Neural crest cell (in vitro differentiated cells): ENCODE results near the gene NALF2. TPM values are rescaled to one million over a fixed set of nuclear protein-coding genes. Genes with fewer than 3 reads are reported as not detected.

Source experiments
- DNase-seq: peaks from one replicate; pipeline ENCODE4 v3.0.0; 2021; ENCODE audit warnings: low read depth, mixed read lengths, low spot score
- H3K27ac Mint-ChIP-seq: one replicate; pipeline ENCODE4 v1.8.0; 2021; ENCODE audit warnings: mild to moderate bottlenecking, mixed read lengths; ENCODE audit not compliant: unreplicated experiment
- H3K27me3 Mint-ChIP-seq: 2 replicates; pipeline ENCODE4 v1.8.0; 2021; ENCODE audit warnings: low read depth, mild to moderate bottlenecking, mixed read lengths
- H3K36me3 Mint-ChIP-seq: 2 replicates; pipeline ENCODE4 v1.8.0; 2021; ENCODE audit warnings: low read depth, mild to moderate bottlenecking, mixed read lengths
- H3K4me1 Mint-ChIP-seq: 2 replicates; pipeline ENCODE4 v1.8.0; 2021; ENCODE audit warnings: mixed read lengths
- H3K4me3 Mint-ChIP-seq: one replicate; pipeline ENCODE4 v1.8.0; 2021; ENCODE audit warnings: mild to moderate bottlenecking, mixed read lengths
- H3K9me3 Mint-ChIP-seq: 2 replicates; pipeline ENCODE4 v1.8.0; 2021; ENCODE audit warnings: mixed read lengths
- total RNA-seq: library from RNA; stranded (reverse); gene quantifications from 2 replicates; pipeline ENCODE4 v1.2.1, GENCODE V29; 2021
- TF ChIP-seq, protein P1 (sequence below): fragments of 200-600 bp; sonication (generic); conservative IDR thresholded peaks from 2 replicates; pipeline ENCODE4 v1.5.0; 2021; ENCODE audit warnings: antibody characterized with exemption, mild to moderate bottlenecking

The NALF2 gene
- total RNA-seq, 1 donor from 2014 or later = 5.7 TPM

DNA sequence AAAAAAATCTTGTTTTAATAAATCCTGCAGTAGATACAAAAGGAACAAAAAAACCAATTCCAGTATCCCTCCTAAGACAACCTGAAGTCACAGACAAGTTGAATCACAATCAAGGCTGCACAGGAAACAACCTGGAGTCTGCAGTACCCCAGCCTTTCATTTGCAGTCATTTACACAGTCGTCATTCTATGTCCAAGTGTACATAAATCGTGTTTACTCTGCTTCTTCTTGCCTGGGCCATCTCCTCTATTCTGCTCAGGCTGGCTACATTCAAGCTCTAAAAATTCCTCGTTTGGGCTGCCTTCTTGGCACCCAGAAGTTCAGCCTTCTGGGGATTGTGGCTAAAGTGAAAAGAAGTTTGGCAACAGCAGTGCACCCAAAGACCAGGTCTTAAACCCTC is 37.8 kb downstream of the NALF2 start:
- DNase-seq = no peak
- Mint-ChIP-seq H3K4me1 (peaks cover 4% of the 10 kb centered on the region), H3K27ac (no peak overlapping the region), H3K27me3 (no peaks in the 10 kb centered on the region), H3K36me3 (no peaks in the 10 kb centered on the region), H3K4me3 (no peak overlapping the region), H3K9me3 (no peaks in the 10 kb centered on the region)
- TF ChIP-seq, protein P1, sequence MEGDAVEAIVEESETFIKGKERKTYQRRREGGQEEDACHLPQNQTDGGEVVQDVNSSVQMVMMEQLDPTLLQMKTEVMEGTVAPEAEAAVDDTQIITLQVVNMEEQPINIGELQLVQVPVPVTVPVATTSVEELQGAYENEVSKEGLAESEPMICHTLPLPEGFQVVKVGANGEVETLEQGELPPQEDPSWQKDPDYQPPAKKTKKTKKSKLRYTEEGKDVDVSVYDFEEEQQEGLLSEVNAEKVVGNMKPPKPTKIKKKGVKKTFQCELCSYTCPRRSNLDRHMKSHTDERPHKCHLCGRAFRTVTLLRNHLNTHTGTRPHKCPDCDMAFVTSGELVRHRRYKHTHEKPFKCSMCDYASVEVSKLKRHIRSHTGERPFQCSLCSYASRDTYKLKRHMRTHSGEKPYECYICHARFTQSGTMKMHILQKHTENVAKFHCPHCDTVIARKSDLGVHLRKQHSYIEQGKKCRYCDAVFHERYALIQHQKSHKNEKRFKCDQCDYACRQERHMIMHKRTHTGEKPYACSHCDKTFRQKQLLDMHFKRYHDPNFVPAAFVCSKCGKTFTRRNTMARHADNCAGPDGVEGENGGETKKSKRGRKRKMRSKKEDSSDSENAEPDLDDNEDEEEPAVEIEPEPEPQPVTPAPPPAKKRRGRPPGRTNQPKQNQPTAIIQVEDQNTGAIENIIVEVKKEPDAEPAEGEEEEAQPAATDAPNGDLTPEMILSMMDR = no peak

DNA sequence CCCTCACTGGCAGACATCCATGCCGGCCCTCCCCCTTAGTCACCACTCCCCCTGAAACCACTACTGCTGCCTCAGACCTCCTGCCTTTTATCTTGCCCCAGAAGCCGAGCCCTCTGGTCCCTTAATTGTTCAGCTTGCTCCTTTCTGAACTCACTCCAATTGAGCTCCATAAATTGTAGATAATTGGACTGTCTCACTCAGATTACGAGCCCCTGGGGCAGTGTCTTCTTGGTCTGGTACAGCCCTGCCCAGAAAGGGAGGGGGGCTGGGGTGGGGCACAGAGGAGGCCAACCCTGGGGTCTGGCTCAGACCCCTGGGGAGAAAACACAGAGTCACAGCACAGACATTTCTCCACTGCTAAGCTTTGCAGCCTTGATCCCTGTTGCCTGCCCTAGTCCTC is 39.4 kb downstream of the NALF2 start:
- H3K4me1 Mint-ChIP-seq = peaks cover 4% of the 10 kb centered on the region
- no peak overlapping the region for H3K27ac Mint-ChIP-seq
- H3K9me3 Mint-ChIP-seq = peaks cover 4% of the 10 kb centered on the region
- H3K27me3 Mint-ChIP-seq = no peaks in the 10 kb centered on the region
- no peak for DNase-seq
- H3K36me3 Mint-ChIP-seq = no peaks in the 10 kb centered on the region
- no peak overlapping the region for H3K4me3 Mint-ChIP-seq
- TF ChIP-seq, protein P1 = no peak

DNA sequence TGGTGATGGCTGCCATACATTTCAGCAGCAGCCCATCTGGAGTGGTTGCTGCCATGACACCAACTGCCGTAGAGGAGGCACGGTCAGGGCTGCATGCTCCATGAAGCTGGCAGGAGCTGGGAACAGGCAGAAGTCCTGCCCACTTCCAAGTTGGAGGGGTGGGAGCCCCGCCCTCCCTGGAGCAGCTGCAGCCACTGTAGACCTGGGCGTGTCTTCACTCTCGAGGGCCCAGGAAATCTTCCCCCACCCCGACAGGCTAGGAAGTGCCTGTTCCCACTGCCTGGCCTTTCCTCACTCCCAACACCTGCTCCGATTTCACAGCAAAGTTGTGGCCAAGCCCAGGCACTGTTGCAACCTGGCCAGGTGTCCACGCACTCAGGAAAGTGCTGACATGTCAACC is 42.3 kb downstream of the NALF2 start:
- Mint-ChIP-seq H3K9me3 (peaks cover 9% of the 10 kb centered on the region), H3K4me1 (no peaks in the 10 kb centered on the region), H3K27me3 (no peaks in the 10 kb centered on the region), H3K36me3 (no peaks in the 10 kb centered on the region), H3K27ac (no peak overlapping the region), H3K4me3 (no peak overlapping the region)
- no peak for DNase-seq
- TF ChIP-seq, protein P1 = no peak

DNA sequence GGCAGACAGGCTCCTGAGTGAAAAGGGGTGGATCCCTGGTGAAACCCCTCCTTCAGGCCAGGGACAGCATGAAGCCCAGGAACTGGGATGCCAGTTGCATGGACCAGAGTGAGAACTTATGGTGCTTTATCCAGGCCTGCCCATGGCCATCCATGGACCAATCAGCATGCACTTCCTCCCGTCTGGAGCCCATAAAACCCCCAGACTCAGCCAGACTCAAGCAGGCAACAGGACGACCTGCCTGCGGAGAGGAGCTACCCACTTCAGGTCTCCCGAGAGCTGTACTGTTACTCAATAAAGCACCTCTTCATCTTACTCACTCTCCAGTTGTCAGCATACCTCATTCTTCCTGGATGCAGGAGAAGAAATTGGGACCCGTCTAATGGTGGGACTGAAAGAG is 42.9 kb downstream of the NALF2 start:
- no peak overlapping the region for H3K27ac Mint-ChIP-seq
- no peaks in the 10 kb centered on the region for H3K36me3 Mint-ChIP-seq
- no peak for DNase-seq
- H3K9me3 Mint-ChIP-seq = peaks cover 9% of the 10 kb centered on the region
- no peaks in the 10 kb centered on the region for H3K27me3 Mint-ChIP-seq
- no peaks in the 10 kb centered on the region for H3K4me1 Mint-ChIP-seq
- no peak overlapping the region for H3K4me3 Mint-ChIP-seq
- TF ChIP-seq, protein P1 = no peak

DNA sequence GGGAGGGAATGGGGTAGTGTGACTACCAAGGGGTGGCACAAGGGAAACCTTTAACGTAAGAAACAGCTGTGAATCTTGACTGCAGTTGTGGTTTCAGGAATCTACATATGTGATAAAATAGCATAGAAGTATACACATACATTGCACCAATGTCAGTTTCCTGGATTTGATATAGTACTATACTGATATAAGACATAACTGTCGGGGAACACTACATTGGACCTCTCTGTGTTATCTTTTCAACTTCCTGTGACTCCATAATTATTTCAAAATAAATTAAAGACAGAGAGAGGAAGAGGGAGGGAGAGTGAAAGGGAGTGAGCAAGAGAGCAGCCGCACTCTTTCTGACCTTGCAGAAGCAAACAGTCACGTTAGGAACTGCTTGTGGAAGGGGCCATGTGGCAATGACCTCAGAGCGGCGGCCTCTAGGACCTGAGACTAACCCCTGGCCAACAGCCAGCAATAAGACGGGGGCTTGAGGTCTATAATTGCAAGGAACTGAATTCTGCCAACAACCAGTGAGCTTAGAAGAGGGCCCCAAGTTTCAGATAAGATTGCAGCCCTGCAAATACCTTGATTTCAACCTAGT is 47.4 kb downstream of the NALF2 start:
- DNase-seq = no peak
- Mint-ChIP-seq H3K27ac (no peak overlapping the region), H3K27me3 (no peaks in the 10 kb centered on the region), H3K4me3 (no peak overlapping the region), H3K4me1 (peaks cover 13% of the 10 kb centered on the region), H3K36me3 (no peaks in the 10 kb centered on the region), H3K9me3 (peaks cover 15% of the 10 kb centered on the region)
- TF ChIP-seq, protein P1 = no peak
